ENCODE measurements around the gene MARCHF2. TPM values are rescaled to one million over a fixed set of nuclear protein-coding genes. Genes with fewer than 3 reads are reported as not detected.

The MARCHF2 gene
- total and polyA plus RNA-seq, 9 of the 15 experiments (the other 6 are each of a cell fraction or from before 2014, with no cell fraction given), result 0.39 to 6.4 (median 2.2) TPM

DNA sequence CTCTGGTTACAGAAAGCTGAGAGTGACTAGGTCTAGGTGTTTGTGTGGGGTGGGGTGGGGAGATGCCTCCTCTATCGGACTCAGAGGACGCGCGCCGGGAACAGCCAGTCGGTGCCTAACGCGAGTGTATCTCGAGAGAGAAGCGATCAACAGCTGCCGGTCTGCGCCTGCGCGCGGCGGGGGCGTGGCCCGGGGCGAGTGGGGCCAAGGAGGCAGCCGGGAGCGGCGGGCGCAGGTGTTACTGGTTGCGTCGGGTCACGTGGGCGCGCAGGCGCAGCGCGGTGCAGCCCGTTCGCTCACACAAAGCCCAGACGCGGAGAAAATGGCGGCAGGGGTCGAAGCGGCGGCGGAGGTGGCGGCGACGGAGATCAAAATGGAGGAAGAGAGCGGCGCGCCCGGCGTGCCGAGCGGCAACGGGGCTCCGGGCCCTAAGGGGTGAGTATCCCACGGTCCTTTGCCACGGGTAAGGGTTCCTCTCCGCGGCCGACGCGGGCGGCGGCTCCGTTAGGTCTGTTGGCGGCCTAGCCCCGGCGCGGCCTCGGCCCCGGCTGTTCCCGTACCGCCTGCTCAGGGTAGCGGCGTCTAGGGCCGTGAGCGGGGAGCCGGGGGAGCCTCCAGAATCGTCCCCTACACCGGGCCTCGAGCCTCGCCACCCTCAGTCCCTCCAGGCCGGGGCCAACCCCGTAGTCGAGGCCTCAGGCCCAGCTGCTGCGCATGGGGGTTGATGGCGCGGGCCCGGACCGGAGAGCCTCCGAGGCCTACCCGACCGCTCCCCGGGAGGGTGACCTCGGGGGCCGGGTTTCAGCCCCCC, 31.8 kb downstream of the MARCHF2 start, which contains the start of gene HNRNPM (continued):
- TF ChIP-seq, protein P1, sequence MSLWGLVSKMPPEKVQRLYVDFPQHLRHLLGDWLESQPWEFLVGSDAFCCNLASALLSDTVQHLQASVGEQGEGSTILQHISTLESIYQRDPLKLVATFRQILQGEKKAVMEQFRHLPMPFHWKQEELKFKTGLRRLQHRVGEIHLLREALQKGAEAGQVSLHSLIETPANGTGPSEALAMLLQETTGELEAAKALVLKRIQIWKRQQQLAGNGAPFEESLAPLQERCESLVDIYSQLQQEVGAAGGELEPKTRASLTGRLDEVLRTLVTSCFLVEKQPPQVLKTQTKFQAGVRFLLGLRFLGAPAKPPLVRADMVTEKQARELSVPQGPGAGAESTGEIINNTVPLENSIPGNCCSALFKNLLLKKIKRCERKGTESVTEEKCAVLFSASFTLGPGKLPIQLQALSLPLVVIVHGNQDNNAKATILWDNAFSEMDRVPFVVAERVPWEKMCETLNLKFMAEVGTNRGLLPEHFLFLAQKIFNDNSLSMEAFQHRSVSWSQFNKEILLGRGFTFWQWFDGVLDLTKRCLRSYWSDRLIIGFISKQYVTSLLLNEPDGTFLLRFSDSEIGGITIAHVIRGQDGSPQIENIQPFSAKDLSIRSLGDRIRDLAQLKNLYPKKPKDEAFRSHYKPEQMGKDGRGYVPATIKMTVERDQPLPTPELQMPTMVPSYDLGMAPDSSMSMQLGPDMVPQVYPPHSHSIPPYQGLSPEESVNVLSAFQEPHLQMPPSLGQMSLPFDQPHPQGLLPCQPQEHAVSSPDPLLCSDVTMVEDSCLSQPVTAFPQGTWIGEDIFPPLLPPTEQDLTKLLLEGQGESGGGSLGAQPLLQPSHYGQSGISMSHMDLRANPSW (CRISPR knock-in tag; IDR thresholded peaks at IDR 0.05), result no peak
- TF ChIP-seq HBP1 (CRISPR knock-in tag; IDR thresholded peaks at IDR 0.05), result peak; percentile 84
- no peak for TF ChIP-seq SIRT6 (IDR thresholded peaks at IDR 0.05; ENCODE audit: low read depth, low read length)
- peak; percentile 81; the same call in 1 of the 2 replicates for TF ChIP-seq ATF7 (IDR thresholded peaks at IDR 0.05)
- 0 out of 2 replicates have a peak, but pooled peaks have one; percentile 33 for TF ChIP-seq NR2C2 (CRISPR knock-in tag; IDR thresholded peaks at IDR 0.05)
- peak; percentile 81 for TF ChIP-seq NR2C2 (tag; IDR thresholded peaks at IDR 0.05)
- TF ChIP-seq CREM (IDR thresholded peaks at IDR 0.05; ENCODE audit: low read depth), result peak; percentile 55
- no peak for TF ChIP-seq MEF2A (IDR thresholded peaks at IDR 0.05; ENCODE audit: control insufficient read depth, low read depth, low read length)
- no peak for TF ChIP-seq GATA2 (CRISPR knock-in tag; IDR thresholded peaks at IDR 0.05)
- TF ChIP-seq TAF7 (tag; IDR thresholded peaks at IDR 0.05), result peak; percentile 97
- TF ChIP-seq RBM25 (IDR thresholded peaks at IDR 0.05; ENCODE audit: low read depth, low read length, severe bottlenecking), result peak; percentile 89
- no peak for TF ChIP-seq U2AF2 (optimal IDR thresholded peaks at IDR 0.05; ENCODE audit: low read depth, low read length)
- no peak for TF ChIP-seq CUX1 (CRISPR knock-in tag; IDR thresholded peaks at IDR 0.05)
- TF ChIP-seq CBFA2T2 (conservative IDR thresholded peaks at IDR 0.05), result peak; percentile 73
- TF ChIP-seq PHTF2 (CRISPR knock-in tag; IDR thresholded peaks at IDR 0.05), result no peak
- no peak for TF ChIP-seq ZNF263 (CRISPR knock-in tag; IDR thresholded peaks at IDR 0.05; ENCODE audit: borderline replicate concordance)
- TF ChIP-seq GATAD2A (IDR thresholded peaks at IDR 0.05), result peak; percentile 16; the same call in 1 of the 2 replicates
- 0 out of 2 replicates have a peak, but pooled peaks have one; percentile 2 for TF ChIP-seq MTA1 (IDR thresholded peaks at IDR 0.05; ENCODE audit: borderline replicate concordance)
- 0 out of 2 replicates have a peak, but pooled peaks have one; percentile 66 for TF ChIP-seq GTF2A2 (tag; IDR thresholded peaks at IDR 0.05)
- TF ChIP-seq SIN3B (IDR thresholded peaks at IDR 0.05; ENCODE audit: low read depth), result peak; percentile 56; the same call in 1 of the 2 replicates
